ENCODE measurements around the gene TARS1.
A peak's percentile ranks its signal among the peaks of the same experiment; 100 is the strongest.
"Not testable (repeated sequence)": the region's sequence is repeated elsewhere in the genome, so short reads cannot be mapped to it uniquely, and the experiment has no call there.

The TARS1 gene

DNA sequence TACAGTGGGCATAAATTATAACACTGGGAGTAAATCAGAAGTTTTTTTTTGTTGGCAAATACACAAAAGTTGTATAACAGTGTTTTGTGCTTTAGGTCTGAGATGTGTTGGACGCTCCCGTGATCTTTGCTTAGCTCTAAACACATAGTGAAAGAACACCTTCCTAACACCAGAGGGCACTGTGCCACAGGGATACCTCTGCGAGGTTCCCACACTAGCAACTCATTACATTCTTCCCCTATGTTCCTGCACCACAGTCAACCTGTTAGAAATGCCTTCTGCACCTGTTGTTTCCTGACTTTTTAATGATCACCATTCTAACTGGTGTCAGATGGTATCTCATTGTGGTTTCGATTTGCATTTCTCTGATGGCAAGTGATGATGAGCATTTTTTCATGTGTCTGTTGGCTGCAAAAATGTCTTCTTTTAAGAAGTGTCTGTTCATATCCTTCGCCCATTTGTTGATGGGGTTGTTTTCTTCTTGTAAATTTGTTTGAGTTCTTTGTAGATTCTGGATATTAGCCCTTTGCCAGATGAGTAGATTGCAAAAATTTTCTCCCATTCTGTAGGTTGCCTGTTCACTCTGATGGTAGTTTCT, 4.8 kb upstream of the TARS1 start:
- peak; percentile 84 for DNase-seq (ENCODE audit: low read depth in 2 of 2)
- TF ChIP-seq, protein P1, sequence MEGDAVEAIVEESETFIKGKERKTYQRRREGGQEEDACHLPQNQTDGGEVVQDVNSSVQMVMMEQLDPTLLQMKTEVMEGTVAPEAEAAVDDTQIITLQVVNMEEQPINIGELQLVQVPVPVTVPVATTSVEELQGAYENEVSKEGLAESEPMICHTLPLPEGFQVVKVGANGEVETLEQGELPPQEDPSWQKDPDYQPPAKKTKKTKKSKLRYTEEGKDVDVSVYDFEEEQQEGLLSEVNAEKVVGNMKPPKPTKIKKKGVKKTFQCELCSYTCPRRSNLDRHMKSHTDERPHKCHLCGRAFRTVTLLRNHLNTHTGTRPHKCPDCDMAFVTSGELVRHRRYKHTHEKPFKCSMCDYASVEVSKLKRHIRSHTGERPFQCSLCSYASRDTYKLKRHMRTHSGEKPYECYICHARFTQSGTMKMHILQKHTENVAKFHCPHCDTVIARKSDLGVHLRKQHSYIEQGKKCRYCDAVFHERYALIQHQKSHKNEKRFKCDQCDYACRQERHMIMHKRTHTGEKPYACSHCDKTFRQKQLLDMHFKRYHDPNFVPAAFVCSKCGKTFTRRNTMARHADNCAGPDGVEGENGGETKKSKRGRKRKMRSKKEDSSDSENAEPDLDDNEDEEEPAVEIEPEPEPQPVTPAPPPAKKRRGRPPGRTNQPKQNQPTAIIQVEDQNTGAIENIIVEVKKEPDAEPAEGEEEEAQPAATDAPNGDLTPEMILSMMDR (IDR thresholded peaks at IDR 0.05; ENCODE audit: low read depth, low read length), result peak; percentile 72
- not testable (repeated sequence) for H3K4me3 ChIP-seq (replicated peaks in 1 of 2; ENCODE audit: low read depth in 2 of 2, low read length in 2 of 2)

DNA sequence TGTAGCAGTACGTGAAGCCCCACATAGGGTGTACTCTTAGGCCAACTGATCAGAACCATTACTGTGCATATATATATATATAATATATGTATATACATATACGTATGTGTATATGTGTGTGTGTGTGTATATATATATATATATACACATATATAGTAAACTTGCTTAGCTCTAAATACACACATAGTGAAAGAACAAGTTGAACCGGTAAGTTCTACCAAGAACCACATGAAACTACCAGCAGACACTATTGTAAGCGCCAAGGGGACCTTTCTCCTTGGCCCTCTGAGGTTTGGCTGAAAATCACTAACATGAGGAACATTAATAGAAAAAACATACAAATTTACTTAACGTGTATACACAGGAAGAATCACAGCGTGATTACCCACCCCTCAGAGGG, 1.8 kb upstream of the TARS1 start:
- TF ChIP-seq, protein P1 (IDR thresholded peaks at IDR 0.05; ENCODE audit: low read depth, low read length), result no peak
- H3K4me3 ChIP-seq (replicated peaks in 1 of 2; ENCODE audit: low read depth in 2 of 2, low read length in 2 of 2), result peak overlapping the region; percentile 80 to 93
- DNase-seq (ENCODE audit: low read depth in 2 of 2), result no peak

DNA sequence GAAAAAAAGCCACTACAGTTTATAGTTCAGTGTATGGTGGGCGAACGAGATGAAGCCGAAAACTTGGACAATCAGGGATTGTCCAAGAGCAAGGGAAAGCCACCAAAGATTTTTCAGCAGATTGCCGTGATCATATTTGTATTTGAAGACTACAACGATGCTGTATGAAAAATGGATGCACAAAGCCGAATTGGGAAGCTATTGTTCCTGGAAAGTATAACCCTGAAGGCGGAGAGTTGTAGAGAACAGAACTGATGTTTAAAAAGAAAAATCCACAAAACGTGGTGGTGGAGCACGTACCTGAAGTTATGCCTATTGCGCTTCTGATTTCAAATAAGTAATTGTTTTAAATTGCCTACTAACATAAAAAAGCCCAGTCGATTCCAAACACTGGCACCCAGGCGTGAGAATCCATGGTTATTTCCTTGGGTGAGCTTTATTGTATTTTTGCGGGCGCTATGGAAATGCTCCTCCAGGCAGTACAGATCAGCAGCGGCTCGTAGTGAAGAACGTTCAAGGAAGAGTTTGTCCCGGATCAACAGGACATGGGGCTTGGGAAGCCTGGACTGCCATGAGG, 772 bp upstream of the TARS1 start:
- peak overlapping the region; percentile 80 to 93 for H3K4me3 ChIP-seq (replicated peaks in 1 of 2; ENCODE audit: low read depth in 2 of 2, low read length in 2 of 2)
- TF ChIP-seq, protein P1 (IDR thresholded peaks at IDR 0.05; ENCODE audit: low read depth, low read length), result no peak
- DNase-seq (ENCODE audit: low read depth in 2 of 2), result no peak

DNA sequence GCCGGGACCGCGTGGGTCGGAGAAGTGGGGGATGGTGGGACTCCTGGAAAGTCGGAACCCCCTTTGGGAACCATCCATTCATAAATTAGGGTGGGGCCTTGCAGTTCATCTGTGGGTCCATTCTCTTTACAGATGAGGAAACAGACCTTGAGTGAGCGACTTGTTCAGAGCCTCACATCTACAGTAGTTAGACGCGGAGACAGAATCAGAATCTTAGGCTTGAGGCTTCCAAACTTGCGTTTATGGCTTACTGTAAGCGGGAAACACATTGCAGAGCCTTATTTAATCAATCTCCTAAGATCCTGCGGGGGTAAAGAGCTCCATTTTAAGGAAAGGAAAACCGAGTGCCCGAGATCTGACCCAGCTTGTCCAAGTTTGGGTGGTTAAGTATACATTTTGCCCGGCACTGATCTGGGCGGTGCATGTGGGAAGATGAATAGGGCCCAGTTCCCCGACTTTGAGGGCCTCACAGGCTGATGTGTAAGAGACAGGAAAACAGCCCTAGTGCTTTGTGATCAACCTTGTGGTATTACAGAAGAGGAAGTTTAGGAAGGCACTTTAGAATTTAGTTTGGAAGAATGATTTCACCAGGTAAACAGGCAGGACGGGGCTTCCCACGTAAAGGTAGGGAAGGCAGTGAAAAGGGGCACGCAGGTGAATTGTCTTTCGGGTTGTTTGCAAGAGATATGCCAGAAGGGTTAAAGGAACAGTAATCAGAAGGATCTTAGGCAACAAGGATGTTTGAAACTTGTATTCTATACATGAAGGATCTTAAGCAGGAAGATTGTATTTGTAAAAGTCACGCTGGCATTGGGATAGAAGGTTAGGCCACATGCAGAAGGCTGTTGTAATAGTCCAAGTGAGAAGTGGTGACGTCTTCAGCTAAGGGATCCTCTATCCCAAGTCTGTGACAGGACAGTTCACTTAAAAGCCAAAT, 744 bp downstream of the TARS1 start:
- TF ChIP-seq, protein P1 (IDR thresholded peaks at IDR 0.05; ENCODE audit: low read depth, low read length), result no peak
- H3K4me3 ChIP-seq (replicated peaks in 1 of 2; ENCODE audit: low read depth in 2 of 2, low read length in 2 of 2), result peak overlapping the region; percentile 80 to 93
- DNase-seq (ENCODE audit: low read depth in 2 of 2), result peak; percentile 67 to 85

DNA sequence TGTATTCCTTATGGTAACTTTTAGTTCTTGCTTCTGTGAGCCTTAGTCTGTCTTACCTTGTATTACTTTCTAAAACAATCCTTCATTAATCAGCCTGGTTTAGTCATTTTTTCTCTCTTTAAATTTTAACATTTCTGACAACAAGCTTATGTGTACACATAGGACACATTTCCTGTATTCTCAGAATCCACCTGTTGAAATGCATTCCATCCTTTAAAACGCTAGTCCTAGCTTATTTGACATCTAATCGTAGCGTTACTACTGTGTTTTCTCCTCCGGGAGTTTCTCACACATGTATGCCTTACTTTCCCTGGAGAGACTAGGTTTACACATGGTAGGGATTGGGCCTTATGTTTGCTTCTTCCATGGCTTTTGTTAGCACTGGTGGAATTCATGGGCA, 3.8 kb downstream of the TARS1 start:
- TF ChIP-seq, protein P1 (IDR thresholded peaks at IDR 0.05; ENCODE audit: low read depth, low read length), result no peak
- H3K4me3 ChIP-seq (replicated peaks in 1 of 2; ENCODE audit: low read depth in 2 of 2, low read length in 2 of 2), result no peak overlapping the region
- DNase-seq (ENCODE audit: low read depth in 2 of 2), result no peak

DNA sequence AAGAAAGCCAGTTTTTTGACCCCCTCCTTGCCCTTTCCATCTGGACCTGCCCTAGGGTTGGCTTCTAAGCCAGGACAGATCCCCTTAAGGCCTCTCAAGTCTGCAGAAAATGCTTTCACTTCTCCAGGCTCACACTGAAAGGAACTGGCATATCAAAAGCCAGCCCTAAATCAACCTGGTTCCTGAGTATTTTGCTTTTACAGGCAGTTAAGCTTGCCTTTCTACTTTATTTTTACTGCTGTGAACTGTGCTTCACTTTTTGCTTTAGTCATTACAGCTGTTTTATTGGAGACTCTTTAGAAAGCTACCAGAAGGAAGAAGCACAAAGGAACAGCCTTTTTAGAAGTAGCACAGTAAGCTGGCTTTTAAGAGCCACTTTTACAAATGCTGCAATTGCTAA, 5.0 kb downstream of the TARS1 start:
- TF ChIP-seq, protein P1 (IDR thresholded peaks at IDR 0.05; ENCODE audit: low read depth, low read length), result no peak
- no peak for DNase-seq (ENCODE audit: low read depth in 2 of 2)
- no peak overlapping the region for H3K4me3 ChIP-seq (replicated peaks in 1 of 2; ENCODE audit: low read depth in 2 of 2, low read length in 2 of 2)

Measured in cardiac fibroblast (primary cell).